Caki2 (cell line): ENCODE data around the gene SLC11A1. TPM values are rescaled to one million over a fixed set of nuclear protein-coding genes. Genes with fewer than 3 reads are reported as not detected.

Experiments
- total RNA-seq: library from RNA; depleted of rRNA; stranded (reverse); fragments of >200 nt; shearing (Covaris generic); gene quantifications from 2 replicates; pipeline ENCODE4 v1.2.3, GENCODE V29; 2014; ENCODE audit warnings: low replicate concordance; rRNA removed

SLC11A1 gene
- total RNA-seq, 1 experiment from 2014 or later, result 1.4 TPM

Other genes with a start within 250 kb of the SLC11A1 start
- gene CXCR1, start 215.3 kb upstream of the SLC11A1 start, total RNA-seq, result not detected in 2 replicates
- 470 and 533 TPM in 2 replicates for gene ARPC2, start 165.1 kb upstream of the SLC11A1 start, total RNA-seq
- 0.12 TPM in 1 of 2 replicates, not detected in the other for gene GPBAR1, start 121.3 kb upstream of the SLC11A1 start, total RNA-seq
- gene AAMP, start 112.1 kb upstream of the SLC11A1 start, total RNA-seq, result 130 and 189 TPM in 2 replicates
- 66.8 and 75.8 TPM in 2 replicates for gene PNKD, start 111.8 kb upstream of the SLC11A1 start, total RNA-seq
- 159 and 177 TPM in 2 replicates for gene TMBIM1, start 89.8 kb upstream of the SLC11A1 start, total RNA-seq
- 0.57 and 3.2 TPM in 2 replicates for gene CATIP, start 25.4 kb upstream of the SLC11A1 start, total RNA-seq
- gene CTDSP1, start 17.6 kb downstream of the SLC11A1 start, total RNA-seq, result 53.8 and 73.6 TPM in 2 replicates
- gene VIL1, start 36.9 kb downstream of the SLC11A1 start, total RNA-seq, result not detected in 2 replicates
- 9.5 and 11.5 TPM in 2 replicates for gene USP37, start 186.1 kb downstream of the SLC11A1 start, total RNA-seq
- gene CNOT9, start 186.6 kb downstream of the SLC11A1 start, total RNA-seq, result 46.7 and 69.8 TPM in 2 replicates
- gene PLCD4, start 225.6 kb downstream of the SLC11A1 start, total RNA-seq, result 4.3 and 11.9 TPM in 2 replicates